PFSK-1 (cell line): ENCODE results near the gene SERTM1.

Experiments used
- POLR2AphosphoS5 ChIP-seq: IDR thresholded peaks from 2 replicates; pipeline ENCODE4 v1.6.1; 2012; ENCODE audit warnings: low read depth, mild to moderate bottlenecking, control low read depth, low read length, moderate library complexity
- TAF1 ChIP-seq: IDR thresholded peaks from 2 replicates; pipeline ENCODE4 v1.6.1; 2012; ENCODE audit warnings: low read length, control low read depth, borderline replicate concordance; ENCODE audit not compliant: insufficient read depth

- no peak for TF ChIP-seq POLR2AphosphoS5
- no peak for TF ChIP-seq TAF1
Observed at GRCh38 chr13:36746051-36746450, 72.2 kb downstream of the SERTM1 start.
